Hypothalamus (tissue), 51 donors: ENCODE results near the gene DLGAP1.
"Not testable (repeated sequence)": the region's sequence is repeated elsewhere in the genome, so short reads cannot be mapped to it uniquely, and the experiment has no call there.

Source experiments
- DNase-seq, 51 donors: peaks; one replicate each; lab custom pipeline; 2025; lab: John Stamatoyannopoulos, UW

Gene DLGAP1

DNA sequence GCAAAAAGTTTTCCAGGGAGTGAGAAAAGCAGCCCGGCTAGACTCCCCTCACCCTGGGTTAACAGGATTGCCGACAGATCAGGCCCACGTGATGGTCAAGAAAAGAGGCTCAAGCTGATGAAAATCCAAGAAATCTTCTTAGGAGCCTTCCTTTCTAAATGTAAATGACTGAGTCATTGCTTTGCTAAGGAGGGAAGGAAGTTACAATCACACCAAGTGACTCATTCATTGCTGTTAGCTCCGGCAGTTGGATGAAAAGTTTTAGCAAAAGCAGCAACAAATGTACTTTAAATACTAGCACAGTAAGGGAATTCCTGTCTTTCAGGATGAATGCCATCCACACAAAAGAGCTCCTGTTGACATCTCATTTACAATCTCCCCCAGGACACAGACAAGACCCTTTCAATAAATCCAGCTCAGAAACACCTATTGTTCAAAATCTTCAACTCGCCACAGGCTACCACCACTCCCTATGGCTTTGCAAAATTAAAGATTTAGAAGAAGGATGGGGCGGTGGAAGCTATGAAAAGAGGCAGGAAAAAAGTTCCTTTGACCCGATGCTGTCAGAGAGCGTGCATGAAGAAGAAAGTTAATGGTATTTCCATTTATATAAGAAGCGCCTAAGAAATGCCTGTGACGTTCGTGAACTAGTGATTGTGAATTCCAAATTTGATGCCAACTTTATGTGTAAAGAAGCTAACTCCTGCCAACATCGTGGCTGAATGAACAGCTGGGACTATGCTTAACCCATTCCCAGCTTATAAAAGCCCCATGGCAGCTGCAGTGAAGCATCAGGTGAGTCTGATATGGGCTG is 851.5 kb downstream of the DLGAP1 start:
- peak in 23 of 51 donors; percentile 6 to 79 (median 33) for DNase-seq

DNA sequence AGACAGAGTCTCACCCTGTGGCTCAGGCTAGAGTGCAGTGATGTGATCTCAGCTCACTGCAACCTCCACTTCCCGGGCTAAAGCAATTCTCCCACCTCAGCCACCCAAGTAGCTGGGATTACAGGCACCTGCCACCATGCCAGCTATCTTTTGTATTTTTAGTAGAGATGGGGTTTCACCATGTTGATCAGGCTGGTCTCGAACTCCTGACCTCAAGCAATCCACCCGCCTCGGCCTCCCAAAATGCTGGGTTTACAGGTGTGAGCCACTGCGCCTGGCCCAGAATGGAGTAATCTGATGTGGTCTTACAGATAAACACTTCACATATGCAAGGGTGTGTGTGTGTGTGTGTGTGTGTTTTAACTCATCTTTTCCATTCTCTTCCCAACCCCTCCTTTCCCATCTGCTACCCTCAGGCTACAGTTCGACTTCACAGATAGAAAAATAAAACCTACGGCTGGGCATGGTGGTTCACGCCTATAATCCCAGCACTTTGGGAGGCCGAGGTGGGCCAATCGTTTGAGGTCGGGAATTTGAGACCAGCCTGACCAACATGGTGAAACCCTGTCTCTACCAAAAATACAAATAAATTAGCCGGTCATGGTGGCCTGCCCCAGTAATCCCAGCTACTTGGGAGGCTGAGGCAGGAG is 853.9 kb downstream of the DLGAP1 start:
- not testable (repeated sequence) for DNase-seq

DNA sequence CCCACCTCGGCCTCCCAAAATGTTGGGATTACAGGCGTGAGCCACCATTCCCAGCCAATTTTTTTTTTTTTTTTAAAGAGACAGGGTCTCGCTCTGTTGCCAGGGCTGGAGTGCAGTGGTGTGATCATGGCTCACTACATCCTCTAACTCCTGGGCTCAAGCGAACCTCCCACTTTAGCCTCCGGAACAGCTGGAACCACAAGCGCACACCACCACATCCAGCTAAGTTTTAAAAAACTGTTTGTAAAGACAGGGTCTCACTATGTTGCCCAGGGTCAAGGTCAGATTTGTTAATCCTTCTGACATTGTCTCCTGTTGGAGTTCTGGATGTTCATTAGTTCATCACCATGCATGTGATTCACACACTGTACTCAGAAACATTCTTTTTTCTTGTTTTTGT is 855.2 kb downstream of the DLGAP1 start:
- DNase-seq = no peak

GRCh38 chr18:3599195-3599594 is 855.9 kb downstream of the DLGAP1 start:
- no peak for DNase-seq

DNA sequence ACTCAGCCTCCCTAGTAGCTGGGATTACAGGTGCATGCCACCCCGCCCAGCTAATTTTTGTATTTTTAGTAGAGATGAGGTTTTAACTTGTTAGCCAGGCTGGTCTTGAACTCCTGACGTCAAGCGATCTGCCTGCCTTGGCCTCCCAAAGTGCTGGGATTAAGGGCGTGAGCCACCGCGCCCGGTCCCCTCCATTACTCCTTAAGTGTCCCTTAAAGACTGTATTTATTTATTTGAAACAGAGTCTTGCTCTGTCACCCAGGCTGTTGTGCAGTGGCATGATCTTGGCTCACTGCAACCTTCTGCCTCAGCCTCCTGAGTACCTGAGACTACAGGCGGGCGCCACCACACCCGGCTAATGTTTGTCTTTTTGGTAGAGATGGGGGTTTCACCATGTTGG is 856.5 kb downstream of the DLGAP1 start:
- DNase-seq = no peak

DNA sequence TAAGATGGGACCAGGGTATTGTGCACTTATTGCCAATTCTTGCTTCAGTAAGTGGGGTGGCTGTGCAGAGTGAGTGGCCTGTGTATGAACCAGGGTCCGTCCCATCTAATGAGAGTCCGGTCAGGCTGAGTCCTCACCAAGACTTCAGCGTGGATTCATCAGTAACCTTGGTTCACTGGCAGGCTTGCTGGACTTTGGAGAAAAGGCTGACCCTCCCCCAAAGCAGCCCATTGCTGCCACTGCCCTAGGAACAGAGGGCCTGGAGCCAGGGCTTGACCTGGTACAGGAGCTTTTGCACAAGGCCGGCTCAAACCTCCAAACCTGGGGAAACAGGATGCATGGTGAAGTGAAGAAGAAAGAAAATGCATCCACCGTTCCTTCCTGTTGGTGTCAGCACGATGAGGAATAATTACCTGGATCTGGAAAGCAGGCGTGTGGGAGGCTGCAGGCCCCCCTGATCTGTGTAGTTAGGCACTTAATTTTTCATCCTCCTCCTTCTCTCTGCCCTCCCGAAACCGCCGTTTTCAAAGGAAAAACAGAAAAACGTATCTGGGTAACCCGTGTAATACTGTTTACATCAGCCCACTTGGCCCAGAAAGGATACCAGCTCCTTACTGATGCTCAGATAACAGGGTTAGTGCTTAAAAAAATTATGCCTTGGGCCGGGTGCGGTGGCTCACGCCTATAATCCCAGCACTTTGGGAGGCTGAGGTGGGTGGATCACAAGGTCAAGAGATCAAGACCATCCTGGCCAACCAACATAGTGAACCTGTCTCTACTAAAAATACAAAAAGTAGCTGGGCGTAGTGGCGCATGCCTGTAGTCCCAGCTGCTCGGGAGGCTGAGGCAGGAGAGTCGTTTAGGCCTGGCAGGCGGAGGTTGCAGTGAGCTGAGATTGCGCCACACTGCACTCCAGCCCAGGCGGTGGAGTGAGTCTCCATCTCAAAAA is 857.4 kb downstream of the DLGAP1 start:
- peak in 4 of 51 donors; percentile 7 to 37 (median 14) for DNase-seq

GRCh38 chr18:3596637-3597384 is 858.3 kb downstream of the DLGAP1 start:
- peak in 31 of 51 donors; percentile 6 to 63 (median 36) for DNase-seq

GRCh38 chr18:3596324-3596636 is 858.8 kb downstream of the DLGAP1 start:
- no peak for DNase-seq

DNA sequence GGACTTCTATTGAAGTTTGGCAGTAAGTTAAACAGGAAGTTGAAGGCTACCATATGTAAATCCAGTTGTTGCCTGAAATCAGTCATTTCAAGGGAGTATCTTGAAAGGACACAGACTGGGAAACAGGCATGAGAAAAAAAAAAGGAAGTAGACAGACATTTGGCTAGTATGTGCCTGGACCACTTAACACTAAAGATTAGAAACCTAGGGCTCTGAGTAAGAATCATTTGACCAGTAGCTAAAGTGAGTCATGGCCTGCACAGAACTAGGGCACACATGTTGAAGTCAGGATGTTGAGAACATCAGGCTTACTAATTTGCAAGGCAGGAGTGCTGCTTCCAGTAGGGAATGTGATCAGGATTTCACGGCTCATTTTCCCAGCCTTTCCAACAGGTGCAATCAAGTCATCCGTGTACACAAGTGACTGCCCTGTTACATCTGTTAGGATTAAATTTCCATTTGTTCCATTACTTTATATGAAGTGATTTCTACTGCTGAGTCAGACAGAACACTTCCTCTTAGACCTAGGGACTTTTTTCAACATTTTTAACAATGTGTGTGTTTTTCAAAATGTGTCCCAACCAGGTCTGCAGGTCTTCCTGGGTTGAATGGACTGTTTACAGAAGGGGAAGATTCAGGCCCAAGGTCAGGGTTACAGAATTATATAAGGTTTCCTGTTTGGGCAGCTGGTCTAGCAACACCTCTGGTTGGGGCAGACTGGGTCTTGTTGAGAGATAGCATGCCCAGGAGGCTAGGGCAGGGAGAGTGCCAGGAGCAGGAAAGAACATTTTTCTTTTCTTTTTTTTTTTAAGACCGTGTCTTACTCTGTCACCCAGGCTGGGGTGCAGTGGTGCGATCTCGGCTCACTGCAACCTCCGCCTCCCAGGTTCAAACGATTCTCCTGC is 859.5 kb downstream of the DLGAP1 start:
- peak in 10 of 51 donors; percentile 8 to 63 (median 22) for DNase-seq

DNA sequence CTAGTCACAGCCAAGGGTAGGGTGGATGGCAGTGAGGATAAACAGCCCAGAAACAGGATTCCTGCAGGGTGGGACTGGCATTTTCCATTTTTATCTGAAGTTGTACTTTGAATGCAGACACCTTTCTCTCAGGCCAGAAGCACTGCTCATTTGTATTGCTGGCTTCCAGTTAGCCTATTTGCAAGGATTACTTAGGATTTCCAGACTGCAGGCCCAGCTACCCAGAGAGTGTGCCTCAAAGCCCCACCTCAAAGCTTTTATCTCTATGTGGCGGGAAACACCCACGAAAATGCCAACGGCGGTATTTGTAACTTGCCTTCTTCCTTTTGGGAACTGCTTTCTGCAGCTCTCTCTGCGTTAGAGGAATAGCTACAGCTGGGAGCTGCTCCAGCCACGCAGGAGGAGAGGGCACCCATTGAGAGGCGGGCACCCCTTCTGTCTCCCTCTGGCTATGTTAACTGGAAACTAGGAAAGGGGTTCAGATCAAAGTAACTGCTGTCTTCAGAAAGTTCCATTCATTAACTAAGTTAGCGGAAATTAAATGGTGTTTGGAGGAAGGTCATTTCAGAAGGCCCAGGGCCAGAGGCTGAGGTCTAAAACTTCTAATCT is 860.2 kb downstream of the DLGAP1 start:
- peak in 17 of 51 donors; percentile 10 to 78 (median 27) for DNase-seq

DNA sequence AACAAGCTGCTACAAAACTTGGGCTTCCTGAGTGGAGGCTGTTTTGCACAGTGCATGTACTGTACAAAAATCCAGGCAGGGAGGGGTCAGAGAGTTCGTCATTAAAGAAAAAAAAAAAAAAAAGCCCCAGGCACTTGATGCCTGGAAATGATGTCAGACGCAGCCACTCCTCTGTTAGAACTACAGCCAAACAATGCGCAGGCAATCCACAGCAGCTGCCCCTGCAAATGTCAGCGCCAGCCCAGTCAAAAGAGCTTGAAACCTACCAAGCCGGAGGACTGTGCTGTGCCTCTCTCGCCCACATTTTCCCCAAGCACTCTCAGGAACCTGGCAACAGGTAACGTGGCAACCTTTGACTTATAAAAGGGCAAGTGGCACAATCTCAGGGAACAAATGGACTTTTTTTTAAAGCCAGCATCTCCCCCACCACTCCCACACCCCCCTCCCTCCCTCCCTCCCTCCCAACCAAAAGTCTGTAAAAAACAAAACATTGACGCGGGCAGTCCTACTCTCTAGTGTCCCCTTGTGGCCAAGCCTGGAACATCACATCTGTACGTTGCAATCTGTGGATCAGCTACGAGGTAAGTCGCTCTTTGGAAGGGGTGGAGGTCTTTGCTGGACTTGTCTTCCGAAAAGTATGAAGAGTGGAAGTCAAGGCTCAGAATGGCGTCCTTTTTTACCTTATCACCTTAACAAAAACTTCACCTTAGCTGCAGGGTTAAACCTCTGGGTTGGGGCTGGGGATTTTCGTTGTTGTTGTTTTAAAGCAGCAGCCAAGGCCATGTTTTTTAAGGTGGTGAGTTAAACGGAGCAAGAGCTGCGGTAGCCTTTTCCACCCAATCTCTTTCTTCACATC is 861.0 kb downstream of the DLGAP1 start:
- peak; percentile 25 to 98 (median 85) for DNase-seq

- peak in 24 of 51 donors; percentile 26 to 81 (median 65) for DNase-seq
These were observed 861.7 kb downstream of the DLGAP1 start for GRCh38 chr18:3593381-3593903.

DNA sequence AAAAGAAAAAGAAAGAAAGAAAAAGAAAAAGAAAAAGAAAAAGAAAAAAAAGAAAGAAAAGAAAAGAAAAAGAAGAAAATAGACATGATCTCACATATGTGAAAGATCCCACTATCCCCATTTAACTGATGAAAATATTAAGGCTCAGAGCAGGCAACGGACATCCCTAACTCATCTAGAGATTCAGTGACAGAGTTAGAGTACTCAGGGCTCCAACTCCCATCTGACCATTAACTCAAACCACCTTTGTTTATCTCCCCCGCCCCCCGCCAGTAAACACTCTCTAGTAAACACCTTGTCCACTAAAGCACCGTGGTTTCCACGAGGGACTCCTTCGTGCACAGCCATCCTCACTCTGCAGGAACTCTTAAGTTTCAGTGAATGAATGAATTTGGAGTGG is 862.2 kb downstream of the DLGAP1 start:
- no peak for DNase-seq

DNA sequence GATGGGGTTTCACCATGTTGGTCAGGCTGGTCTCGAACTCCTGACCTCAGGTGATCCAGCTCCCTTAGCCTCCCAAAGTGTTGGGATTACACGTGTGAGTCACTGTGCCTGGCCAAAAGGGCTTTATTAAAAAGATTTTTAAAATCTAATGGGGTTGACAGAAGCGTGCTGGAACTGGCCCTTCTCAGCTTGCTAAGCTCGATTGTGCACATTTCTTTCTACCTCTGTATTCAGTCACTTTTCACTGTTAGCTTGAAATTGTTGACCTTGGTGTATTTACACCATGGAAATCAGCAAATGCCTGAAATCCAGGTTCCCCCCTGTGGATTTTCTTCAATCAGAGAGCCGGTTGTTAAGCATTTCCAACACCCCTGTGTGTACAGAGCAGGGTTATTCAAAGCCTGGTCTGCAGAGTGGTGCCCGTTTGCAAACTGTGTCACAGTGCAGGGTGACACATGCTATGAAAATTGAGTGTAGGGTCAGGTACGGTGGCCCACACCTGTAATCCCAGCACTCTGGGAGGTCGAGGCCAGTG is 864.9 kb downstream of the DLGAP1 start:
- no peak for DNase-seq

GRCh38 chr18:3585656-3586509 is 869.2 kb downstream of the DLGAP1 start:
- DNase-seq = peak in 41 of 51 donors; percentile 7 to 77 (median 37)

DNA sequence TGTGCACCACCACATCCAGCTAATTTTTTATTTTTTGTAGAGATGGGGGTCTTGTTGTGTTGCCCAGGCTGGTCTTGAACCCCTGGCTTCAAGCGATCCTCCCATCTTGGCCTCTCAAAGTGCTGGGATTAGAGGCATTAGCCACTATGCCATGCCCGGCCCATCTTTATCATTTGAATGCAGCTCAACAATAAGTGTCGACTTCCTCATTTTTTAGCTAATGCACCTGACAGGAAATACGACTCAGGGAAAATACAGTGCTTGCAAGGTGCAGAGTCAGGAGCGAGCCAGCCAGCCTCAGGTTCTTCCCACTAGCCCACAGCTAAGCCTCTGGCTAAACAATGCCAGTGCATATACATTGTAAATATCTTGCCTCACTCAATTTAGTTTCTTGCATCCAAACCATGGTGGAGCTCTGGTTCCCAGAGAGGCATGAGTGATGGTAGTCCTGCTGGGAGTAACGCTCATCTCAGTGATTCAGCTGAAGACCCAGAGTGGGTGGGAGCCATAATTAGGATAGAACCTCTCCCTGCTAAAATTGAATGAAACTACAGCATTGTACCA is 870.1 kb downstream of the DLGAP1 start:
- peak in 1 of 51 donors; percentile 25 for DNase-seq
